Testis (tissue), 3 donors: Measurements from ENCODE around the gene TENT5C. TPM values are rescaled to one million over a fixed set of nuclear protein-coding genes. Genes with fewer than 3 reads are reported as not detected.

ENCODE experiments used
- DNase-seq: peaks from one replicate; pipeline ENCODE4 v3.0.0-alpha.2; 2019
- H3K27ac ChIP-seq, 2 donors: fragments of 200-600 bp; sonication (generic); one replicate each; pipeline ENCODE4 v1.5.1; 2019
- H3K27me3 ChIP-seq: fragments of 200-600 bp; sonication (generic); one replicate; pipeline ENCODE4 v1.5.1; 2019
- H3K36me3 ChIP-seq: fragments of 200-600 bp; sonication (generic); one replicate; pipeline ENCODE4 v1.5.1; 2017; ENCODE audit warnings: low read depth; ENCODE audit errors: missing control alignments
- H3K4me1 ChIP-seq: fragments of 200-600 bp; sonication (generic); one replicate; pipeline ENCODE4 v1.5.1; 2019
- H3K4me3 ChIP-seq, 2 donors: fragments of 200-600 bp; sonication (generic); one replicate each; pipeline ENCODE4 v1.5.1; 2017 to 2019
- H3K9me3 ChIP-seq: fragments of 200-600 bp; sonication (generic); one replicate; pipeline ENCODE4 v1.5.1; 2017
- POLR2A ChIP-seq: fragments of 450-650 bp; IDR thresholded peaks from one replicate; pipeline ENCODE4 v1.6.1; 2017; ENCODE audit warnings: antibody characterized with exemption, mild to moderate bottlenecking, moderate library complexity
- WGBS, 2 donors: methylation state at CpG; one replicate each; pipeline ENCODE4 v1.1.5; 2018; 5-methylcytosine and 5-hydroxymethylcytosine counted together
- intact Hi-C: fragments of 100-400 bp; cut with DNase I; formaldehyde crosslinking; loops from one replicate; pipeline ENCODE4 v1.15.1; 2023; ENCODE audit warnings: low total_unique reads
- polyA plus RNA-seq: library from polyadenylated mRNA; stranded (reverse); fragments of 350-450 nt; fragmentation: Illumina TruSeq; extraction: RNeasy Lipid Tissue Mini Kit (QIAGEN cat#74804); gene quantifications from one replicate; pipeline ENCODE4 v1.2.3, GENCODE V29; 2014; ENCODE audit warnings: low read depth, low replicate concordance; ENCODE audit not compliant: insufficient read depth
- total RNA-seq, 2 donors: library from RNA; depleted of rRNA; stranded (reverse); fragments of >200 nt; gene quantifications; one replicate each; pipeline ENCODE4 v1.2.3, GENCODE V29; 2016
- TF ChIP-seq, protein P1 (sequence below), 3 experiments: fragments of 450-650 bp in 2 of 3; fragments of 200-600 bp in 1 of 3; sonication (generic) in 1 of 3; IDR thresholded peaks; one replicate each; pipeline ENCODE4 v1.5.1; 2016 to 2019; ENCODE audit warnings: antibody characterized with exemption in 3 of 3, mild to moderate bottlenecking in 2 of 3, moderate library complexity in 1 of 3

TENT5C gene
- total and polyA plus RNA-seq, 3 donors from 2014 or later, result 38.4 to 72.4 (median 67.3) TPM

DNA sequence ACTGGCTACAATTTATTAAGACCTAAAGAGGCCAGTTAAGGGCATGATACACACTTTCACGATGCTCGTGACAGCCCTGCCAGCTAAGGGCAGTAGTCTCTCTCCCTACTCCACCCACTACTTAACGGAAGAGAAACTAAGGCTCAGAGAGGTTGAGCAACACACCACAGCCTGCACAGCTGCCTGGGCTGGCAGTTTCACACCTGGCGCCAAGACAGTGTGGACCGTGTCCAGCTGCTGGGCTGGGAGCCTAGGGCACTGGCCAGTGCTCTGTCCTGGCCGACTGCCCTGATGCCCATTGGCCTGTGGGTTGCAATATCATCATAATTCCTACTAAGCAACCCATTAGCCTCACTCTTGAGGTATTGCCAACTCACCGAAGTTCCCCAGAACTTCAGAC, 27.6 kb downstream of the TENT5C start:
- no peak for DNase-seq
- Histone ChIP-seq H3K9me3 (no peaks in the 10 kb centered on the region), H3K27ac (no peak overlapping the region), H3K4me1 (no peaks in the 10 kb centered on the region), H3K4me3 (no peak overlapping the region), H3K27me3 (no peaks in the 10 kb centered on the region), H3K36me3 (no peaks in the 10 kb centered on the region)
- no peak for TF ChIP-seq POLR2A
- TF ChIP-seq, protein P1, sequence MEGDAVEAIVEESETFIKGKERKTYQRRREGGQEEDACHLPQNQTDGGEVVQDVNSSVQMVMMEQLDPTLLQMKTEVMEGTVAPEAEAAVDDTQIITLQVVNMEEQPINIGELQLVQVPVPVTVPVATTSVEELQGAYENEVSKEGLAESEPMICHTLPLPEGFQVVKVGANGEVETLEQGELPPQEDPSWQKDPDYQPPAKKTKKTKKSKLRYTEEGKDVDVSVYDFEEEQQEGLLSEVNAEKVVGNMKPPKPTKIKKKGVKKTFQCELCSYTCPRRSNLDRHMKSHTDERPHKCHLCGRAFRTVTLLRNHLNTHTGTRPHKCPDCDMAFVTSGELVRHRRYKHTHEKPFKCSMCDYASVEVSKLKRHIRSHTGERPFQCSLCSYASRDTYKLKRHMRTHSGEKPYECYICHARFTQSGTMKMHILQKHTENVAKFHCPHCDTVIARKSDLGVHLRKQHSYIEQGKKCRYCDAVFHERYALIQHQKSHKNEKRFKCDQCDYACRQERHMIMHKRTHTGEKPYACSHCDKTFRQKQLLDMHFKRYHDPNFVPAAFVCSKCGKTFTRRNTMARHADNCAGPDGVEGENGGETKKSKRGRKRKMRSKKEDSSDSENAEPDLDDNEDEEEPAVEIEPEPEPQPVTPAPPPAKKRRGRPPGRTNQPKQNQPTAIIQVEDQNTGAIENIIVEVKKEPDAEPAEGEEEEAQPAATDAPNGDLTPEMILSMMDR (IDR thresholded peaks at IDR 0.05), result no peak
- 78 to 83% methylated on average over 7 of the region's 7 CpGs for WGBS, 2 donors
- intact Hi-C loops, result no loop called here

DNA sequence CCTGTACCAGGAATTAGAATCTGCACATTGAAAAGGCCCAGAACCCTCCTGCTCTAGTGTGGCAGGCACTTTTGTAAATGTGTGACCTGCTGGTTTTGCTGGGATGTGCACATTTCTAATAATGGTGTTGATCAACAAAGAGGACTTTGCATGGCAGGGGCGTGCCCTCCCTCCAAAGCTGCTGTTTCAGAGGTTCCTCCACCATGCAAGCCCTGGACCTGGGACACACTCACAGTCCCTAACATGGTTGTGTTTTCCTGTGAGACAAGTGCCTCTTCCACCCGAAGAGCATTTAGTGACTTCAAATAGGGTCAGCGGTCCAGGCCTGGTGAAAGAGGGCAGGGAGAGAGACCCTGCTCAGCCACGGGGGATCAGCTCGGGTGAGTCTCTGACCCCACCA, 28.1 kb downstream of the TENT5C start:
- no peaks in the 10 kb centered on the region for H3K27me3 ChIP-seq
- no peaks in the 10 kb centered on the region for H3K36me3 ChIP-seq
- no peak overlapping the region for H3K27ac ChIP-seq
- intact Hi-C loops, result no loop called here
- WGBS, 2 donors, result 95 to 97% methylated on average over 5 of the region's 5 CpGs
- no peaks in the 10 kb centered on the region for H3K4me1 ChIP-seq
- TF ChIP-seq, protein P1 (IDR thresholded peaks at IDR 0.05), result no peak
- no peak for TF ChIP-seq POLR2A
- no peak for DNase-seq
- no peak overlapping the region for H3K4me3 ChIP-seq
- H3K9me3 ChIP-seq, result no peaks in the 10 kb centered on the region

DNA sequence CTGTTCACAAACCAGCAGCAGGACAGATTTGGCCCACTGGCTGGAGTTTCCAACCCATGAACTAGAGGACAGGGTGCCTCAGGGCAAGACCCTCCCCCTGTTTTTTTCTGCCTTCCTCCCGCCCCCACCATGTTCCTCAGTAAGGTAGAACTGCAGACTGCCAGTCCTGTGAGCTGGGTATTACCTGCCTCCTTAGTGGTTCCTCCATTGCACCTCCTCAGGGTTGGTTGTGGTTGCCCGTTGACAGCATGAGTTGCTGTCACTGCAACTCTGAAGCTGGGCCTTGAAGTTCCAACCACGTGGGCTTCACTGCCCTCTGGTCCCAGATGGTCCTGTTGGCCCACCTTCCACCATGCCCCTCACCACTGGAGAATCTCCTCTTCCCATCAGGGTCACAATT, 28.8 kb downstream of the TENT5C start:
- Histone ChIP-seq H3K27ac (no peak overlapping the region), H3K36me3 (no peaks in the 10 kb centered on the region), H3K9me3 (no peaks in the 10 kb centered on the region), H3K27me3 (no peaks in the 10 kb centered on the region), H3K4me1 (no peaks in the 10 kb centered on the region), H3K4me3 (no peak overlapping the region)
- intact Hi-C loops, result no loop called here
- TF ChIP-seq, protein P1 (IDR thresholded peaks at IDR 0.05), result no peak
- no peak for TF ChIP-seq POLR2A
- no peak for DNase-seq
- WGBS, 2 donors, result 93 to 100% methylated on average over 3 of the region's 3 CpGs

DNA sequence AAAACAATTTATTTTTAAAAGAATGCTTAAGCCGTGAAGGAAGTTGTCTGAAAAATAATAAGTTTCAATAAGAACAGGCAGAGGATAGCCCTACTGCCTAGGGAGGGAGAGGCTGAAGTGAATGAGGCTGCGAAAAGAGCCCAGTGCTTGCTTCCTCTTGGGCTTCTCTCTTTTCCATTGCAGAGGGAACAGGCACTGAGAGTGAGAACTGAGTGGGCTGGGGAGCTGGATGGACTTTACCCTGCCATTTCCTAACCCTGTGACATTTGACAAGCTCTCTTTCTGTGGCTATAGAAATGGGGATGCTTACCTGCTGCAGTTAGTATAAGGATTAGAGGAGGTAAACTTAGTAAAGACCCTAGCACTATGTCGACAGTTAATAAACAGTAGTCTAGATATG, 30.0 kb downstream of the TENT5C start:
- TF ChIP-seq, protein P1 (IDR thresholded peaks at IDR 0.05), result no peak
- no peak for TF ChIP-seq POLR2A
- Histone ChIP-seq H3K27ac (no peak overlapping the region), H3K4me3 (no peak overlapping the region), H3K27me3 (no peaks in the 10 kb centered on the region), H3K4me1 (no peaks in the 10 kb centered on the region), H3K36me3 (no peaks in the 10 kb centered on the region), H3K9me3 (no peaks in the 10 kb centered on the region)
- intact Hi-C loops, result no loop called here
- WGBS, 2 donors, result 88 to 92% methylated on average over 3 of the region's 3 CpGs
- no peak for DNase-seq

DNA sequence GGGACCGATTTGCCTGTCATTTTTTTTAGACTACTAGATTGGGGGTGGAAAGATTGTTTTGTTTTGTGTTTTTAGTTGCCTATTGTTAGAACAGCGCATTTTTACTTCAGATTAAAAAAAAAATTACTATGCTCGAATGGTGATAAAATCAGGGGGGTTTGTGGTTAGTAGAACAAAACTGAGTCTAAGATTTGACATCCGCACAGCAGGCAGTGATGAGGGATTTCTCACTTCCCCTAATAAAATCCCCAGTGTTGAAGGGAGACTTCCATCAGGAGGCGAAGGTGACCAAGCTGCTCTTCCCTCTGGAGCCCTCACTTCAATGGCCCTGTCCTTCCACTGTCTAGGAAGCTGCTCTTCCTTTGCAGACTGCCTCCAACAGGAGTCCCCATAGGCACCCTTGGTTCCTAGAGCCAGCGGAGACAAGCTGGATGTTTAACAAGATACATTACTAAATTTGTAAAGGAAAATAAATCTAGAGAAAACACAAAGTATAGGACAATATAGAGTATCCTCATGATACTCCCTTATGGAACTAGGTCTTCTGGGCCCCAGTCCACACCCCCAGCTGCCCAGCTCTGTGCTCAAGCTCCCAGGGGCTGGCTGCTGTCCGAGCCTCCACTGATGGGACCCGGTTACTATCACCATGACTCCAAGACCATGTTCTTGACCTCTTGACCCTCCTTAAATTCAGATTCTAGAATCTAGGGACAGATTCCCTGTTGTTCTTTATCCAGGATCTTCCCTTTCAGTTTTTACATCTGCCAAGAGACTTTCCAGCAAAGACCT, 31.0 kb downstream of the TENT5C start:
- no peak for TF ChIP-seq POLR2A
- TF ChIP-seq, protein P1 (IDR thresholded peaks at IDR 0.05), result no peak
- no peaks in the 10 kb centered on the region for H3K9me3 ChIP-seq
- no peaks in the 10 kb centered on the region for H3K27me3 ChIP-seq
- H3K36me3 ChIP-seq, result no peaks in the 10 kb centered on the region
- no peak for DNase-seq
- no peak overlapping the region for H3K4me3 ChIP-seq
- no peak overlapping the region for H3K27ac ChIP-seq
- no peaks in the 10 kb centered on the region for H3K4me1 ChIP-seq
- 85 to 91% methylated on average over 8 of the region's 8 CpGs for WGBS, 2 donors
- intact Hi-C loops, result no loop called here
